ENCODE measurements around the gene DLK1.

DLK1 gene

GRCh38 chr14:100693877-100694578 lies 32.7 kb upstream of the DLK1 start:
- DNase-seq, result no peak

- no peak for DNase-seq
Measured at GRCh38 chr14:100694579-100695422, 31.9 kb upstream of the DLK1 start.

GRCh38 chr14:100695423-100695738 lies 31.3 kb upstream of the DLK1 start:
- no peak for DNase-seq

GRCh38 chr14:100696008-100696407 lies 30.7 kb upstream of the DLK1 start:
- DNase-seq, result no peak

- DNase-seq, result no peak
Measured at GRCh38 chr14:100696590-100696989, 30.1 kb upstream of the DLK1 start.

- DNase-seq, result no peak
Measured at GRCh38 chr14:100698066-100698465, 28.6 kb upstream of the DLK1 start.

- DNase-seq, result peak; percentile 41
Measured at GRCh38 chr14:100698666-100699448, 27.8 kb upstream of the DLK1 start.

GRCh38 chr14:100701314-100701713 lies 25.4 kb upstream of the DLK1 start:
- no peak for DNase-seq

- no peak for DNase-seq
Measured at GRCh38 chr14:100702590-100702989, 24.1 kb upstream of the DLK1 start.

- DNase-seq, result no peak
Measured at GRCh38 chr14:100703386-100704220, 23.1 kb upstream of the DLK1 start.

GRCh38 chr14:100706200-100706599 lies 20.5 kb upstream of the DLK1 start:
- no peak for DNase-seq

GRCh38 chr14:100706860-100707259 lies 19.8 kb upstream of the DLK1 start:
- no peak for DNase-seq

GRCh38 chr14:100708425-100709288 lies 18.0 kb upstream of the DLK1 start:
- no peak for DNase-seq

GRCh38 chr14:100709289-100710284 lies 17.1 kb upstream of the DLK1 start:
- no peak for DNase-seq

- no peak for DNase-seq
Measured at GRCh38 chr14:100710391-100710790, 16.3 kb upstream of the DLK1 start.

GRCh38 chr14:100710826-100711462 lies 15.7 kb upstream of the DLK1 start:
- peak; percentile 24 for DNase-seq

GRCh38 chr14:100711493-100711892 lies 15.2 kb upstream of the DLK1 start:
- DNase-seq, result peak; percentile 80

- DNase-seq, result no peak
Measured at GRCh38 chr14:100712490-100712889, 14.2 kb upstream of the DLK1 start.

- no peak for DNase-seq
Measured at GRCh38 chr14:100713705-100714104, 13.0 kb upstream of the DLK1 start.

All from GF-D8 (cell line).